ENCODE data around the gene MGAT4B.

The MGAT4B gene

DNA sequence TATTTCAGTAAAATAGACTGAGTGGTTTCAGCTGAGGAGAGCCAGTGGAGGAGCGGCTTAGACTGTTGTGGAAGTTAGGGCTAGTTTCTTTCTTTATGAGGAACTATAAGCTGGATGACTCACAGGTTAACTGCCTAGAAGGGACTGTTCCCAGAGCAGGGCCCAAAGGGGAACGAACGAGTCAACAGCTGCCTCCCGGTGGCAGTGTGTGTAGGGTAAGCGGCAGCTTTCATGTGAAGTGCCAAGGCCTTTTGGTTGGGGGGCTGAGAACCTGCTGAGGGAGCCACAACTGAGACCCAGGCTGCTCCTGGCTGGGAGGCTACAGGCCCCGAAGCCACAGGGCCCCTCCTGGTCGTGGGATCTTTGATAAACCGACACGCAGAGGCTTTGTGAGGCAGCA lies 21.0 kb upstream of the MGAT4B start:
- no peak for DNase-seq

DNA sequence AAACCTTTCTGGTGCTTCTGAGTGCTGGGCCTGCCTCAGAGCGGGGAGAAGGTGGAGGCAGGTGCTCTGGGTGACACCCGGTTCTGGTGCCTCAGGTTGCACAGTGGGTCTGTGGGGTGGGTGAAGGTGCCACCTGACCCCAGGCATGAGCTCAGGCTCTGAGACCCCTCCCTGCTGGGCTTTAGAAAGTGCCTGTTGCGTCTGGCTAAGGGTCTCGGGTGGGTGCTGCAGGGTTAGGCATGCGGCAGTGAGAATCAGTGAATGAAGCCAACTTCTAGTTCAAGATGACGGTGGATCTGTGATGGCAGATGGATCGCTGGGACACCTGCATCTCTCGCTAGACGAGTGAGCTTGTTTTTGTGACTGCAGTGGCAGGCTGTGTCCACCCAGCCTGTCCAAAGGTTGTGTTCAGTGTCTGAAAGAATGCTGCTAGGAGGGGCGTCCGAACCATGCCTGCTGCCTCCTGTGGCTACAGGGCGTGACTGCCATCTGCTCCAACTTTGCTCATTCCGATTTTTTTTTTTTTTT lies 19.1 kb upstream of the MGAT4B start:
- no peak for DNase-seq

DNA sequence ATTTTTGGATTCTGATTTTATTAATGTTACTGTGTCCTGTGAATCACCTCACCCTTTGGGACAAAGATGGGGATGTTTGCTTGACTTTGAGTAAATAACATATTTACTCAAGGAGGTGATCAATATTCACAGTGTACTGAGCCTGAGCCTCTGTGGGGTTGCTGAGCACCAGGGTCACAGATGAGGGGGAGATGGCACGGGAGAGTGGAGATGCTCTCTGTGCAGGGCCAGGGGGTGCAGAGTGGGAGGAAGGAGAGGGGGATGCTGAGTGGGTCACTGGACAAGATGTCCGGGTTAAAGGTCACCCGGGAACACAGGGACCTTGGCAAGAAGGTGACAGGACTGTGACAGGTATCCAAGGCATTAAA lies 18.1 kb upstream of the MGAT4B start:
- no peak for DNase-seq

DNA sequence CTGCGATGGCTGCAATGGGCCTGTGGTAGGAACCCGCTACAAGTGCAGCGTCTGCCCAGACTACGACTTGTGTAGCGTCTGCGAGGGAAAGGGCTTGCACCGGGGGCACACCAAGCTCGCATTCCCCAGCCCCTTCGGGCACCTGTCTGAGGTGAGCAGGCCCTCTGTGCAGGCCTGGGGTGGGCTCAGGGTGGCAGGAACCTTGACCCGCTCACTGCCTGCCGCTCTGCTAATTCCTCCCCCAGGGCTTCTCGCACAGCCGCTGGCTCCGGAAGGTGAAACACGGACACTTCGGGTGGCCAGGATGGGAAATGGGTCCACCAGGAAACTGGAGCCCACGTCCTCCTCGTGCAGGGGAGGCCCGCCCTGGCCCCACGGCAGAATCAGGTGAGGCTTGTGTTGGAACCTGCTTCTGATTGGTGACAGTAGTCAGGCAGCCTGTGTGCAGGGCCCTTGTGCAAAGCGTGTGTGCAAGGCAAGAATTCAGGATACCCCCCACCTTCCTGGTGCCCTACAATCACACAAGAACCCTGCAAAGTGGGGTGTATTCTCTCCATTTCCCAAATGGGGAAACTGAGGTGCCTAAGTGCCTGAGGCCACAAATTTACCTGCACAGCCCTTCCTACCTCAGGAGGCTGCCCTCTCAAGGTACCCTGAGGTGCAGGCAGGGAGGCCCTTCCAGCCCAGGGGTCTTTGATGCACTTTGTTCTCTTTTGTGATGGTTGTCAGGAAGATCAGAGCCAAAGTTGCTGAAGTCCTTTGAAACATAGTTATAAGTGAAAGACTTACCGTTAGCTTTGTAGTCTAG lies 17.5 kb upstream of the MGAT4B start:
- no peak for DNase-seq

DNA sequence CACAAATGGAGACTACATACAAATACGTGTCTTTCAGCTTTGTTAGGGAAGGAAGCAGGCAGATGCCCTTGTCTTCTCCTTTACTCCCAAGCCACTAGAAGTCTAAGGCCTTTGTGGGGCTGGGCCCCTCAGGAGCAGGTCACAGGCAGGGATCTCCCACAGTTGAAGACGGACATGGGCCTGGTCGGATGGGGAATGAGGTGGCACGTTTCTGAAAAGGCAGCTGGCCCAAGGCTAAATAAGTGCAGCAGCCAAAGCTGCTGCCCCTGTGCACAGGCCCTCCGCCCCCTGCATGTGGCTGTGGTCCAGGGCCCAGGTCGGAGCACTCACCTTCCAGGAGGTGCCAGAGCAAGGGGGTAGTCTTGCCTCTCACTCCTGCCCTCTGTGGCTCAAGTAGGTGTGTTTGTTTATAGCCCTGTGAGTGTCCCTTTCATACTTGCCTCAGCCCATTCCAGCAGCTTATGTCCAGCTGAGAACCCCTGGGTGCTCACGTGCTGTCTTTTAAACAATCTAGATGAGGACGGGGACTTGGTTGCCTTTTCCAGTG lies 15.9 kb upstream of the MGAT4B start:
- no peak for DNase-seq

DNA sequence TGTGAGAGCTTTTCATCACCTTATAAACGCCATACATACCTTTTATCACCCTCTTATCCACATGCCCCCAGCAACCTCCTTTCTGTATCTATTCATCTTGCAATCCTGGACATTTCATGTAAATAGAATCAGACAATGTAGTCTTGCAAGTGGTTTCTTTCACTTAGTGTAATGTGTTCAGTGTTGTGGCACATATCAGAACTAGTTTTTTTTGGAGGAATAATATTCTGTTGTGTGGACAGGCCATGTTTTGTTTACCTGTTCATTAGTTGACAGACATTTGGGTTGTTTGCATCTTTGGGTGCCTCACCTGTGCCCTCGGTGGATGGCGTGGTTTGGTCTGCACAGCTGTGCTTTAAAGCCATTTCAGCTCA lies 15.4 kb upstream of the MGAT4B start:
- DNase-seq: no peak

DNA sequence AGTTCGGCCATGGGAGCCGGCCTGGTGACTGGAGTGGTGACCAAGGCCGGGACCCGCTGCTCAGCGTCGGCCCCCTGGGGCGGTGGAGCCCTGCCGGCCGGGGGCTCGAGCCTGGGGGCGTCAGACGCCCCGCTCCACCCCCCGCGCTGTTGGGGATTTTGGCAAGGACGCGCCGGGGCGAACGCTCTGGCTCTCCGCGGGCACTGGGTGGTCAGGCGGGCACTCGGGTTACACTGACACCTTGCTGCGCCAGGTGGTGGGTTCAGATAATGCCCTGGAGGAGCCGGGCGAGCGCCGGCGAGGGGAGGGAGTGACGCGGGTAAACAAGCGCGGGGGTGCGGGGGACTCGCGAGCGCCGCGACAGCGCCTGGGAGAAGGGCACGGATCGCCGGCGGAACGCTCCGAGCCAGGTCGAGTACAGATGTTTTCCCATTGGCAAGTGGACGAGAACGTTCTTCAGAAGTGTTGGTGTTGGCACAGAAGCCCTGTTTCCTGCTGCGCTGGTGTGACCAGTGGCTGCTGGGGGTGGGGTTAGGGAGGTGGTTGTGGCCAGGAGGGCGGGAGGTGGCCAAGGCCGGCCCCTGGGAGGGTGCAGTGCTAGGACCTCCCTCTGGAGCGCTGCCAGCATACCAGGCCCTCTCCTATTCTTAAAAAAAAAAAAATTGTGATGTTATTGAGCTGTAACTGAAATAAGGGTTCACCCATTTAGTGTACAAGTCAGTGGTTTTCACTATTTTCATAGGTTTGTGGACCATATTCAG lies 14.8 kb upstream of the MGAT4B start:
- peak; percentile 12 to 92 (median 82) for DNase-seq

DNA sequence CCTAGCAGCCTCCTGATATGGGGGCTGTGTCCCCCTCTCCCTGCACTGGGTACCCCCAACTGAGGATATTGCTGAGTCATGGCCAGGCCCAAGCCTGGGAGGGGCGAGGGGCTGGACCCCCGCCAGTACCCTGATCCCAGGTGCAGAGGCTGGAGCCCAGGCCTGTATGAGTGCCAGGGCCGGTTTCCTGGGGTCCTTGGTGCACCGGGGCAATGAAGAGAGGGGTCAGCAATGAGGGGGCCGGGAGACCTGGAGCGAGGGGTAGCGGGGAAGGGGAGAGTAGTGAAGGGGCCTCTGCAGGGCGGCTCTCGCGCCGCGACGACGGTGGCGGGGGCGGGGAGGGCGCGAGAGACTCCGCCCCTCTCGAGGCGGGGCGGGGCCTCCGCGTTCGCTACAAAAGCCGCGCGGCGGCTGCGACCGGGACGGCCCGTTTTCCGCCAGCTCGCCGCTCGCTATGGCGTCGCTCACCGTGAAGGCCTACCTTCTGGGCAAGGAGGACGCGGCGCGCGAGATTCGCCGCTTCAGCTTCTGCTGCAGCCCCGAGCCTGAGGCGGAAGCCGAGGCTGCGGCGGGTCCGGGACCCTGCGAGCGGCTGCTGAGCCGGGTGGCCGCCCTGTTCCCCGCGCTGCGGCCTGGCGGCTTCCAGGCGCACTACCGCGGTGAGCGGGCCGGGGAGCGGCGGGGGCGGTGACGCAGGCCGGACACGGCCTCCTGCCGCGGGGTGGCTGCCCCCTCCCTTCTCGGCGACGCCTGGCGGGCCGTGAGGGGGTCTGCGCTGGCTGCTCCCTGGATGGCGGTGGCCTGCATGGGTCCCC lies 14.0 kb upstream of the MGAT4B start, which contains the start of gene SQSTM1:
Gene SQSTM1, plus strand, starts transcription at position 423 of the 815 bp plus-strand sequence. Its CDS starts 32 bp downstream, at position 455.
- DNase-seq: peak in 55 of 56 donors; percentile 40 to 93 (median 79)

DNA sequence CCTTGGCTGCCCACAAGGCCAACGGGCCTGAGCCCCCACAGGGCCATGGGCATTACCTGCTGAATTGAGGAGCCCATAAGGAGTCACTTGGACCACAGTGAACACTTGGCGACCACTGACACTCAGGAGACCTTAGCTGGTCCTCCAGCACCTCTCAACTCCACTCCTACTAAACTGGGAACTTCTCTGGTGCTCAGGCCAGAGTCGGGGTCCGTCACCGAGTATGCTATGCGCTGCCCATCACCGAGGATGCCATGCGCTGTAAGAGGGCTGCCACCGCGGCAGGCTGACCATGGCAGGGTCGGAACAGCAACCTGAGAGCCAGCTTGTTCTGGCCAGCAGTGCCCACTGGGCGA lies 13.4 kb upstream of the MGAT4B start:
- peak in 2 of 56 donors; percentile 57 to 67 for DNase-seq

DNA sequence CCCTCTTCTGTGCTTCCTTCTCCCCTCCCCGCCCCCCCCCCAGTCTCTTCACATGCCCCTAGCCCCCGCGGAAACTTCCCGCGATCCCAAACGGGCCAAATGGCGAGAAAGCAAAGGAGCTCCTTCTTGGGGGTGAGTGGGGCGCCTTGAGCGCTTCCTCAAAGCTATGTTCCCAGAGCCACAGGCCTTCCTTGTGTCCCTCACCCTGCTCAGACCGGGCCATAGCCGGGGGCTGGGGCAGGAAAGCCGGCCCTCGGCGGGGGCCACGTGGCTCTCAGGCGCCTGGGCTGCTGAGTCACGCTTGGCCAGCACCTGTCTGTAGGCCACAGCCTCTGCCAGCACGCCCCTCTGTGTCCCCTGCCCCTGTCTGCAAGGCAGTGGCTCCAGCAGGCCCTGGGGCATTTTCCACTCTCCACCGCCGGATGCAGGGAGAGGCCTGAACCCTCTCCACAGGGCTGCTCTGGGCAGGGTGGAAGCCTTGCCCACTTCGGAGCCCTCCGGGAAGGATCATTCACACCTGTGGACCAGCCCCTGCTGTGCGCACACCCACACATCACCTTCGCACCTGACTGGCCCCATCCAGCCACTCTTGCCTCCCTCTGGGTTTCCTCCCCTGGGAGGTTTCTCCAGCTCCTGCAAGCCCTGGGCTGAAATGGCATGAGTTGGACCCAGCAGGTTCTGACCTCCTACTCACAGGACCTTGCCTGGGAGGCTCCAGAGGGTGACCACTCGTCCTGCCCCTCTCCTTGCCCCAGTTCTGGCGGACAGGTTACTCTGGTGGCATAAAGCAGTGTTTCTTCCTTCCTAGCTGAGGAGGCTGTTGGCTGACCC lies 12.8 kb upstream of the MGAT4B start:
- peak in 45 of 56 donors; percentile 29 to 85 (median 69) for DNase-seq

DNA sequence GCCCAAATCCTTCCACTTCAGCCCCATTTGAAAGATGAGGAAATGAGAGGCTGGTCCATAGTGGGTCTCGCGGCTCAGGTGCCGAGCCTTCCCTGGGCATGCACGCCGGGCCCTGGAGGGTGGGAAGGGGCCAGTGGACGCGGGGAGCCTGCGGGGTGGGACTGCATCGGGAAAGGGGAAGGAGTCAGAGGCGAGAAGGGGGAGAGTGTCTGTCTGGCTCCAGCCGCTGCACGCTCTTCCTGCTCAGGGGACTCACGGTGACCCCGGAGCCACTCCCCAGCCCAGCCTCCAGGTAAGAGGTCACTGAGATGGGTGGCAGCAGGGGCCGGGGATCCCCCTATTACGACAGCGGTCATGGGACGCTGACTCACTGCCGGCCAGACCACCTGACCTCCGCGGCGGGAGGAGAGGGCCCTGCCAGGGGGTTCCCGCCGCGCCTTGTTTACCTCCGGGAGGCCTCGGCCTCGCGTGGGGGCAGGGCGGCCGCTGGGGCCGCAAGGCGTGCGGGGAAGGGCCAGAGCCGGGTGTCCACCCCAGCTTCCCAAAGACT lies 12.2 kb upstream of the MGAT4B start:
- DNase-seq: peak; percentile 37 to 96 (median 88)

DNA sequence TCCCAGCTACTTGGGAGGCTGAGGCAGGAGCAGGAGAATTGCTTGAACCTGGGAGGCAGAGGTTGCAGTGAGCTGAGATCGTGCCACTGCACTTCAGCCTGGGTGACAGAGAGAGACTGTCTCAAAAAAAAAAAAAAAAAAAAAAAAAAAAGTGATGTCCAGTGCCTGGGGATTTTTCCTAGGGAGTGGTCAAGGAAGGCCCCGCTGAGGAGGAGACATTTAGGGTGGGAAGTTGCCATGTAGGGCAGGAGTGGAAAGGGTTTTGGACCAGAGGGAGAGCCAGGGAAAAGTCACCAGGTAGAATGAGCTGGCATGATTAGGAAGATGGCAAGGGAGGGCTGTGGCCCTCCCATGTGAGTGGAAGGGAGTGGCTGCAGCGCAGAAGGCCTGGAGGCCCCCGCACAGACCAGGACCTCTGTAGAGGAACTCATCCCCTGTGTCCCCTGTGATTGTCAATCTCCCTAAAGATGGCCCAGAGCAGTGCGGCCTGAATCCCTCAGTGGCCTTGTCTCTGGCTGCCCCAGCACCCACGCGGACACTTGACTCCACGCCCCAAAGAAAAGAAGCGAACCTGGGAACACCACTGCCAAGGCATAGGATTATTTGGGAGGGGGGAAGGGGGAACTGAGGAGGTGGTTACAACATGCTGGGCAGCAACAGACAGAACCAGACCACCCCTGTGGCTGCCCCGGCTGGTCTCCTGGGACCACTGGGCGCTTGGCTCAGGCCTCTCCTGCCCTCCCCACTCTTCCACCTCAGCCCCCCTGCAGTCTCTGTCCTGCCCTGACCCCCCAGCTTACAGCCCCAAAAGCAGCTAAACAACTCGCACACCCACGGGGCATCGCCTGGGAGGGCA lies 11.5 kb upstream of the MGAT4B start:
- DNase-seq: peak in 1 of 56 donors; percentile 58

DNA sequence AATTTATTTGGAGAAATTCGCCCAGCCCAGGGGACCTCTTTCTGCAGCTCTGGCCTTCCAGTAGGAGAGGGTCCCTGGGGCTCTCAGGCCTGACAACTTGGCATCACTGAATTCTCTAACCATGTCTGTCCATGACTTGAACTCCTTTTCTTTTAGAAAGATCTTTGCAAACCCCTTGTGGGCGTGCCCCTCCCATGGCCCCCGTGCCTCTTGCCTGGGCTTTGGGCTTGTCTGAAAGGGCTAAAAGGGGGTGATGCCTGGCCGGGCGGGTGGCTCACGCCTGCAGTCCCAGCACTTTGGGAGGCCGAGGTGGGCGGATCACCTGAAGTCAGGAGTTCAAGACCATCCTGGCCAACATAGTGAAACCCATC lies 10.8 kb upstream of the MGAT4B start:
- no peak for DNase-seq

DNA sequence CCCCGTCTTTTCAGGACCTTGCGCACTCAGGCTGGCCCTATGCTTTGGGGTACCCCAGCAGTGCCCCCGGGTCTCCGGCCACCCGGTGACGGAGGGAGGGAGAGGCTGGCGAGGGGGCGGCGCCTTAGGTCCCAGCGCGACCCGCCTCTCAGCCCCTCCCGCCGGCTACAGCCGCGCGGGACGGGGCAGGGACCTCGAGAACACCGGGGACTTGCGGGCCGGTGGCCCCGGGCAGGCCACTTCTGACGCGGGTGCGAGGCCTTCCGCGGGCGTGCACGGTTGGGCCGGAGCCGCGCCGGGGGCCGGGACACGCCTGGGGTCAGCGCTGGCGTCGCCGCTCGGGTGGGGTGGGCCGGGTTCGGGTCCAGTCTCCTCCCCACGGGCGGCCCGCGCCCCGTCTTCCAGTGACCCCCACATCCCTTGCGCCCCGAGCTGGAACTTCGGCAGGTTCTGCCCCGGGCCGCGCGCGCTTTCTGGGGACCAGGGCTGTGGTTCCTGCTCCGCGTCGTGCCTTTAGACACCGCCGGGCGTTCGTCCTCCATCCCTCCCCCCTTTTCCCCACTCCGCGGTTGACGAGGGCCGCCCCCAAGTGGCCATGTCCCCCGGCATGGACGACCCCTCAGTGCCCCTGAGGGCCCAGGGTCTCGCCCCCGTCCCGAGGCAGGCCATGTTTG lies 10.3 kb upstream of the MGAT4B start:
- peak in 3 of 56 donors; percentile 31 to 38 (median 37) for DNase-seq

DNA sequence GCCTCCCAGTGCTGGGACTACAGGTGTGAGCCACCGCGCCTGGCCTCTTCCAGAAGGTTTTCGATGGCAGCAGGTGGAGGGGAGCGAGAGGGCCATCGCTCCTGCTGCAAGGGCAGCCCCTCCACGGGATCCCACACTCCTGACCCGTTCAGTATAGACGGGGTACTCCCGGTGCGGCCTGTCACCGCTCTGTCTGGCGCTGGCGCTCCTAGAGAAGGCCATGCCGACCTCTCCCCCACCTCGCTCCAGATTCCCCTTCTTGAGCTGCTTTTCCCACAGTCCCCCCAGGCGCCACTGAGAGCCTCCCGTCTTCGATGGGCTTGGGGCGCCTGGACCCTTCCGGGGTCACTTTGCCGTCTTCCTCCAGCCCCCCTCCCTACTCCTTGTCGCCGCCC lies 9.7 kb upstream of the MGAT4B start:
- no peak for DNase-seq

DNA sequence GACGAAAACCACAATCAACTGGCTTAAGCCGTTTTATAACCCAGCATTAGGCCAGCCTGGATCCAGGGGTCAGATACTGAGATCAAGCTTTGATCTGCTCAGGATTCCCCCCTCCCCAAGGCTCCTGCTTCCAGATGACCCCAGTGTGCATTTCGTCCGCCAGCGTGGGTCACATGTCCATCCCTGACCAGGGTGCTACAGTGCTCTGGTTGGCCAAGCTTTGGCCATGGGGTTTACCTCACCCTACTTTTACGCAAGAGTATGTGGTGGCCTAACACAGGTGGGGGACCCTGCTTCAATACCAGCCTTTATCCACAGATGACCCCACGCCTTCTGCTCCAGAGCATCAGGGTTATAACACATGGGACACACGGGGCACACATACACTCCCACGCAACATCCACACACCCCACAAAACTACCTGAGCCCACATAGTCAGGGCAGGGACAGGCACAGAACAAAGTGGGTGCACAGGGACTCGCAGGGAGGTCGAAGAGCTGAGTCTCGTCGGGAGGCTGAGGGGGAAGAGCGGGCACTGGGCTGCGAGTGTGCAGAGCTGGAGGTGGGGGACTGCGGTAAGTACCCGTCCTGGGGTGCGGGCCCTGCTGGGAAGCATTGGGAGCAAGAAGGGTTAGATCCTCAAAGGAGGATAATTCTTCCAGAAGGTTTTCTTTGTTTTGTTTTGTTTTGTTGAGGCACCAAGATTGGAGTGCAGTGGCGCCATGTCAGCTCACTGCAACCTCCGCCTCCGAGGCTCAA lies 9.0 kb upstream of the MGAT4B start:
- no peak for DNase-seq

DNA sequence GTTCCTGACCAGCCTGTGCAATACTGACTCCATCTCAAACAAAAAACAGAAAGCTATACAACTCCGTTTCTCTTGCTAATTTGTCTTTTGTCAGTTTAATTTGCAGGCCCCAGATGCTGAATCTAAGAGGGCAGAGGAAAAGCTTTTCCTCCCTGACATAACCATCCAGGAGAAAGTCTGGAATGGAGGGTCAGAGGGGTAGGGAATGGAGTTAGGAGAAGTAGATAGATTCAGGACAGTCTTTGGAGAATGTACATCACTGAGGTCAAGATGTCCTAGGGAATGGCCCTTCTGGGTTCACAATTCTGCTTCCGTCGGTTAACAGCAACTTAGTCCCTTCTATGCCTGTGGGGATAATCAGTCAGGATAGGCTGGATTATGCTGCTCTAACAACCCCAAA lies 7.4 kb upstream of the MGAT4B start:
- no peak for DNase-seq
